ENCODE data around the gene CDH12. TPM values are rescaled to one million over a fixed set of nuclear protein-coding genes. Genes with fewer than 3 reads are reported as not detected.

CDH12 gene
- total RNA-seq, 1 donor from 2014 or later: not detected

- intact Hi-C loops (cut with DNase I): no loop called here
- DNase-seq (ENCODE audit: extremely low spot score in 2 of 2): no peak
- no peaks in the 10 kb centered on the region for H3K27me3 ChIP-seq
Measured at GRCh38 chr5:22554475-22554874, 298.7 kb downstream of the CDH12 start.

GRCh38 chr5:22549876-22550671 lies 303.1 kb downstream of the CDH12 start:
- H3K27ac ChIP-seq: no peak overlapping the region
- H3K9me3 ChIP-seq: no peaks in the 10 kb centered on the region
- no peak for DNase-seq (ENCODE audit: extremely low spot score in 2 of 2)
- H3K4me3 ChIP-seq: no peak overlapping the region
- H3K27me3 ChIP-seq: no peaks in the 10 kb centered on the region
- H3K4me1 ChIP-seq: no peaks in the 10 kb centered on the region
- H3K36me3 ChIP-seq: no peaks in the 10 kb centered on the region
- intact Hi-C loops (cut with DNase I): no loop called here
- TF ChIP-seq CTCF (IDR thresholded peaks at IDR 0.05) (no peak), POLR2AphosphoS5 (IDR thresholded peaks at IDR 0.05; ENCODE audit: insufficient read depth in 1 of 2, low read depth in 1 of 2) (no peak), POLR2A (IDR thresholded peaks at IDR 0.05) (no peak)

More at GRCh38 chr5:22554475-22554874, 298.7 kb downstream of the CDH12 start:
- H3K27ac ChIP-seq: no peak overlapping the region
- H3K9me3 ChIP-seq: no peaks in the 10 kb centered on the region
- no peaks in the 10 kb centered on the region for H3K36me3 ChIP-seq
- no peak overlapping the region for H3K4me3 ChIP-seq
- H3K4me1 ChIP-seq: no peaks in the 10 kb centered on the region
- TF ChIP-seq POLR2A (IDR thresholded peaks at IDR 0.05) (no peak), CTCF (IDR thresholded peaks at IDR 0.05) (no peak), POLR2AphosphoS5 (IDR thresholded peaks at IDR 0.05; ENCODE audit: insufficient read depth in 1 of 2, low read depth in 1 of 2) (no peak)

GRCh38 chr5:22542340-22542739 lies 310.8 kb downstream of the CDH12 start:
- no peaks in the 10 kb centered on the region for H3K27me3 ChIP-seq
- no peak overlapping the region for H3K27ac ChIP-seq
- DNase-seq (ENCODE audit: extremely low spot score in 2 of 2): no peak
- no peak overlapping the region for H3K4me3 ChIP-seq
- TF ChIP-seq POLR2AphosphoS5 (IDR thresholded peaks at IDR 0.05; ENCODE audit: insufficient read depth in 1 of 2, low read depth in 1 of 2) (no peak), CTCF (IDR thresholded peaks at IDR 0.05) (no peak), POLR2A (IDR thresholded peaks at IDR 0.05) (no peak)
- no peaks in the 10 kb centered on the region for H3K4me1 ChIP-seq
- H3K36me3 ChIP-seq: no peaks in the 10 kb centered on the region
- intact Hi-C loops (cut with DNase I): no loop called here
- H3K9me3 ChIP-seq: no peaks in the 10 kb centered on the region

- TF ChIP-seq POLR2AphosphoS5 (IDR thresholded peaks at IDR 0.05; ENCODE audit: insufficient read depth in 1 of 2, low read depth in 1 of 2): no peak
- TF ChIP-seq POLR2A (IDR thresholded peaks at IDR 0.05): no peak
- TF ChIP-seq CTCF (IDR thresholded peaks at IDR 0.05): no peak
Measured at GRCh38 chr5:22541037-22541436, 312.1 kb downstream of the CDH12 start.

GRCh38 chr5:22539762-22540161 lies 313.4 kb downstream of the CDH12 start:
- Histone ChIP-seq H3K4me3 (no peak overlapping the region), H3K27me3 (no peaks in the 10 kb centered on the region), H3K4me1 (no peaks in the 10 kb centered on the region), H3K27ac (no peak overlapping the region), H3K9me3 (no peaks in the 10 kb centered on the region), H3K36me3 (no peaks in the 10 kb centered on the region)
- TF ChIP-seq POLR2AphosphoS5 (IDR thresholded peaks at IDR 0.05; ENCODE audit: insufficient read depth in 1 of 2, low read depth in 1 of 2) (no peak), POLR2A (IDR thresholded peaks at IDR 0.05) (no peak), CTCF (IDR thresholded peaks at IDR 0.05) (no peak)
- no peak for DNase-seq (ENCODE audit: extremely low spot score in 2 of 2)
- intact Hi-C loops (cut with DNase I): no loop called here

More at GRCh38 chr5:22541037-22541436, 312.1 kb downstream of the CDH12 start:
- H3K27me3 ChIP-seq: no peaks in the 10 kb centered on the region
- no peaks in the 10 kb centered on the region for H3K9me3 ChIP-seq
- no peak for DNase-seq (ENCODE audit: extremely low spot score in 2 of 2)
- H3K27ac ChIP-seq: no peak overlapping the region
- no peak overlapping the region for H3K4me3 ChIP-seq
- no peaks in the 10 kb centered on the region for H3K36me3 ChIP-seq
- intact Hi-C loops (cut with DNase I): no loop called here
- H3K4me1 ChIP-seq: no peaks in the 10 kb centered on the region

Measured in vagina (tissue), 2 donors.